Trophoblast cell (in vitro differentiated cells and primary cell): ENCODE results near the gene TMC4.
A peak's percentile ranks its signal among the peaks of the same experiment; 100 is the strongest.

Experiments used
- DNase-seq, 2 donors: peaks; one replicate each; pipeline ENCODE4 v3.0.0-alpha.2; 2016
- H2AFZ ChIP-seq: 2 replicates; pipeline ENCODE4 v1.6.1; 2013; ENCODE audit warnings: low read length, moderate library complexity, mild to moderate bottlenecking; ENCODE audit not compliant: insufficient read depth, poor library complexity
- H2AK5ac ChIP-seq: 2 replicates; pipeline ENCODE4 v1.6.1; 2013; ENCODE audit warnings: mild to moderate bottlenecking, low read length
- H2BK120ac ChIP-seq: 2 replicates; pipeline ENCODE4 v1.6.1; 2013; ENCODE audit warnings: low read length, mild to moderate bottlenecking, moderate library complexity; ENCODE audit not compliant: insufficient read depth, poor library complexity
- H2BK12ac ChIP-seq: 2 replicates; pipeline ENCODE4 v1.6.1; 2013; ENCODE audit warnings: mild to moderate bottlenecking, low read length, moderate library complexity
- H2BK5ac ChIP-seq: 2 replicates; pipeline ENCODE4 v1.6.1; 2013; ENCODE audit warnings: low read length, low read depth, moderate library complexity, mild to moderate bottlenecking; ENCODE audit not compliant: poor library complexity
- H3K14ac ChIP-seq: 2 replicates; pipeline ENCODE4 v1.6.1; 2013; ENCODE audit warnings: mild to moderate bottlenecking, low read length
- H3K18ac ChIP-seq: 2 replicates; pipeline ENCODE4 v1.6.1; 2013; ENCODE audit warnings: mild to moderate bottlenecking, low read length
- H3K23ac ChIP-seq: 2 replicates; pipeline ENCODE4 v1.6.1; 2013; ENCODE audit warnings: low read length
- H3K27ac ChIP-seq: 2 replicates; pipeline ENCODE4 v1.5.1; 2013; ENCODE audit warnings: low read depth, mild to moderate bottlenecking, inconsistent platforms, low read length, moderate library complexity
- H3K27me3 ChIP-seq: 2 replicates; pipeline ENCODE4 v1.6.1; 2013; ENCODE audit warnings: inconsistent platforms, mild to moderate bottlenecking, low read length, moderate library complexity; ENCODE audit not compliant: insufficient read depth
- H3K36me3 ChIP-seq, 2 experiments: 1 replicate in 1 of 2; 2 replicates in 1 of 2; pipeline ENCODE4 v1.6.1; 2013; ENCODE audit warnings: low read length in 2 of 2, mild to moderate bottlenecking in 2 of 2, moderate library complexity in 1 of 2; ENCODE audit not compliant: insufficient read depth in 2 of 2, control insufficient read depth in 1 of 2
- H3K4ac ChIP-seq: 2 replicates; pipeline ENCODE4 v1.6.1; 2013; ENCODE audit warnings: low read depth, mild to moderate bottlenecking, low read length, moderate library complexity
- H3K4me1 ChIP-seq, 2 experiments: 1 replicate in 1 of 2; 2 replicates in 1 of 2; pipeline ENCODE4 v1.6.1; 2013; ENCODE audit warnings: low read length in 2 of 2, mild to moderate bottlenecking in 2 of 2, moderate library complexity in 1 of 2; ENCODE audit not compliant: insufficient read depth in 2 of 2, control insufficient read depth in 1 of 2
- H3K4me2 ChIP-seq: 2 replicates; pipeline ENCODE4 v1.6.1; 2013; ENCODE audit warnings: inconsistent platforms, mild to moderate bottlenecking, low read length, moderate library complexity
- H3K4me3 ChIP-seq: 2 replicates; pipeline ENCODE4 v1.5.1; 2013; ENCODE audit warnings: mild to moderate bottlenecking, low read depth, low read length, inconsistent platforms
- H3K79me1 ChIP-seq: one replicate; pipeline ENCODE4 v1.6.1; 2013; ENCODE audit warnings: low read length
- H3K79me2 ChIP-seq: 2 replicates; pipeline ENCODE4 v1.6.1; 2013; ENCODE audit warnings: low read length, mild to moderate bottlenecking; ENCODE audit not compliant: control insufficient read depth, insufficient read depth, poor library complexity
- H3K9ac ChIP-seq: 2 replicates; pipeline ENCODE4 v1.6.1; 2013; ENCODE audit warnings: mild to moderate bottlenecking, low read length
- H3K9me3 ChIP-seq: 2 replicates; pipeline ENCODE4 v1.6.1; 2013; ENCODE audit warnings: low read depth, mild to moderate bottlenecking, control low read depth, inconsistent platforms, low read length; ENCODE audit not compliant: insufficient read depth
- H4K12ac ChIP-seq: 2 replicates; pipeline ENCODE4 v1.6.1; 2013; ENCODE audit warnings: low read depth, mild to moderate bottlenecking, low read length, moderate library complexity
- H4K8ac ChIP-seq: 2 replicates; pipeline ENCODE4 v1.6.1; 2013; ENCODE audit warnings: low read depth, mild to moderate bottlenecking, low read length, moderate library complexity
- H4K91ac ChIP-seq: one replicate; pipeline ENCODE4 v1.6.1; 2013; ENCODE audit warnings: low read depth, mild to moderate bottlenecking, low read length, moderate library complexity
- WGBS: extraction: QIAGEN DNeasy Blood & Tissue Kit; methylation state at CpG from one replicate; pipeline ENCODE4 v1.1.7; 2013; ENCODE audit warnings: missing lambda C conversion rate; ENCODE audit not compliant: insufficient read length, insufficient coverage; ENCODE audit errors: extremely low coverage; 5-methylcytosine and 5-hydroxymethylcytosine counted together

The TMC4 gene

GRCh38 chr19:54201980-54202379 is 29.0 kb upstream of the TMC4 start:
- WGBS: no CpG with 5 or more reads among the region's 13 CpGs

DNA sequence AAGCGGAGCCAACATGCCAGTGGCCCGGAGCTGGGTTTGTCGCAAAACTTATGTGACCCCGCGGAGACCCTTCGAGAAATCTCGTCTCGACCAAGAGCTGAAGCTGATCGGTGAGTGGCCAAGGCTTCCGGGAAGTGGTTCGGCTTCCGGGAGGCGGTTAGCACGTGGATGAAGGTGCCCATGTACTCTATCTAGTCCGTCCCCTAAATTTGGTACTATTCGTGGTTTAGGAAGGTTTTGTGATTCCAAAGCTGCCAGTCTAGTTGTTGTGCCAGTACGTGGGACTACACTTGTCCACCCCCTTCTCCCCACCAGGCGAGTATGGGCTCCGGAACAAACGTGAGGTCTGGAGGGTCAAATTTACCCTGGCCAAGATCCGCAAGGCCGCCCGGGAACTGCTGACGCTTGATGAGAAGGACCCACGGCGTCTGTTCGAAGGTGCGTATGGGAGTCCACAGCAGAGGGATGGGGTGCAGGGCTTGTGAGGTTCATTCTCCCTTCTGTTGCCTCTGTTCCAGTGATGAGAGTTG is 28.3 kb upstream of the TMC4 start:
- peak overlapping the region; percentile 79 for H3K4me3 ChIP-seq
- peak overlapping the region; percentile 55 for H4K91ac ChIP-seq

More at GRCh38 chr19:54201980-54202379, 29.0 kb upstream of the TMC4 start:
- peaks cover 45 to 54% of the 10 kb centered on the region in 2 experiments for H3K36me3 ChIP-seq
- H3K79me2 ChIP-seq: peaks cover 26% of the 10 kb centered on the region
- H2BK5ac ChIP-seq: no peak overlapping the region
- no peak overlapping the region for H2AK5ac ChIP-seq
- H4K12ac ChIP-seq: no peak overlapping the region
- no peak overlapping the region for H3K14ac ChIP-seq
- H2BK12ac ChIP-seq: no peak overlapping the region
- H3K4me3 ChIP-seq: peak overlapping the region; percentile 28
- no peak overlapping the region for H2BK120ac ChIP-seq
- no peak overlapping the region for H3K27ac ChIP-seq
- peaks cover 11% of the 10 kb centered on the region for H3K79me1 ChIP-seq
- peak overlapping the region; percentile 95 for H3K4me2 ChIP-seq
- H3K27me3 ChIP-seq: no peaks in the 10 kb centered on the region
- peaks cover 8 to 14% of the 10 kb centered on the region in 2 experiments for H3K4me1 ChIP-seq
- H4K8ac ChIP-seq: no peak overlapping the region
- H2AFZ ChIP-seq: no peak overlapping the region
- DNase-seq: peak in 1 of 2 donors; percentile 27
- H3K23ac ChIP-seq: no peak overlapping the region
- H3K18ac ChIP-seq: no peak overlapping the region
- no peak overlapping the region for H4K91ac ChIP-seq
- peak overlapping the region; percentile 38 for H3K9ac ChIP-seq
- H3K4ac ChIP-seq: peak overlapping the region; percentile 93
- no peaks in the 10 kb centered on the region for H3K9me3 ChIP-seq

DNA sequence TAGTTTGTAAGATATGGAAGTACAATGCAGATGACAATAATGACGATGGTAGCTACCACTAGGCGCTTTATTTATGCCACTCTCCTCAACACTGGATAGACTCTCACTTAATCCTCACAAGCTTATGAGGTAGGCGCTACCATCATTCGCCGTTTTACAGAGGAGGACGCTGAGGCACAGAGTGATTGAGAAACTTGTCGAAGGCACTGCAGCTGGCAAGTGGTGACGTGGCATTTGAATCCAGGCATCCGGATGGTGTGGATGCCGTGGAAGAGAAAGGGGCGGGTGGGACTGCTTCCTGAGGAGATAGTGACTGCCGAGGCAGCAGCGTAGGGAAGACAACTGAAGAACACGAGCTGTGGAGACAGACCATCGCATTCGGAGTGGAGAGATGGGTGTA is 26.4 kb upstream of the TMC4 start:
- Histone ChIP-seq H3K27me3 (no peaks in the 10 kb centered on the region), H2AFZ (no peak overlapping the region), H3K79me2 (peaks cover 26% of the 10 kb centered on the region), H2BK120ac (no peak overlapping the region), H3K4me2 (no peak overlapping the region), H3K18ac (no peak overlapping the region), H3K36me3 (peaks cover 28 to 32% of the 10 kb centered on the region in 2 experiments), H3K23ac (no peak overlapping the region), H4K91ac (no peak overlapping the region), H2BK12ac (peak overlapping the region; percentile 78), H3K79me1 (peaks cover 11% of the 10 kb centered on the region), H3K4ac (no peak overlapping the region), H4K12ac (no peak overlapping the region), H3K9me3 (no peaks in the 10 kb centered on the region), H3K4me1 (peaks cover 8 to 14% of the 10 kb centered on the region in 2 experiments), H2AK5ac (no peak overlapping the region), H3K9ac (no peak overlapping the region), H4K8ac (no peak overlapping the region), H2BK5ac (no peak overlapping the region), H3K4me3 (no peak overlapping the region), H3K14ac (no peak overlapping the region), H3K27ac (no peak overlapping the region)
- DNase-seq: peak in 1 of 2 donors; percentile 22
- no CpG with 5 or more reads among the region's 16 CpGs for WGBS

More for the DNA sequence above, 28.3 kb upstream of the TMC4 start:
- Histone ChIP-seq H3K79me1 (peaks cover 11% of the 10 kb centered on the region), H3K4me1 (peaks cover 8 to 14% of the 10 kb centered on the region in 2 experiments), H2BK120ac (peak overlapping the region; percentile 48), H3K27me3 (no peaks in the 10 kb centered on the region), H3K4me2 (peak overlapping the region; percentile 95), H4K12ac (peak overlapping the region; percentile 12), H2AFZ (peak overlapping the region; percentile 12), H3K9ac (peak overlapping the region; percentile 93), H2BK12ac (no peak overlapping the region), H3K9me3 (no peaks in the 10 kb centered on the region), H2AK5ac (no peak overlapping the region), H3K23ac (no peak overlapping the region), H3K27ac (peak overlapping the region; percentile 73), H3K79me2 (peaks cover 26% of the 10 kb centered on the region), H3K14ac (peak overlapping the region; percentile 63), H3K36me3 (peaks cover 37 to 46% of the 10 kb centered on the region in 2 experiments), H2BK5ac (peak overlapping the region; percentile 28), H3K4ac (peak overlapping the region; percentile 93), H3K18ac (peak overlapping the region; percentile 37), H4K8ac (peak overlapping the region; percentile 59)
- no CpG with 5 or more reads among the region's 28 CpGs for WGBS
- no peak for DNase-seq

DNA sequence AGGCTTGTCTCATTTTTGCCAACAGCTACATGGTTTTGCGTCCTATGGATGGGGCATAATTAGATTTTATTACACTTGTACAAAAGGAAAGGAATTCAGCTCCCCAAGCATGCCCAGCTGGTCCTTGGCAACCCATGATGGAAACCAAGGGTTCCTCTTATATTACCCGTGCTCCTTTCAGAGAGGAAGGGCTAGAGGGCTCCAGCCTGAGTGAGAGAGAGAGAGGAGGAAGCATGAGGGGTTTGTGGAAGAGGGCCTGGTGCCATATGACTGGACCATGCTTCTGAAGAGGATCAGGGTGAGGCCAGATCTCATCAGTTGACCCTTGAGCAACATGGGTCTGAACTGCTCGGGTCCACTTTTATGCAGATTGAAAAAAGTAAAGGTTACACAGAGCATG is 24.2 kb upstream of the TMC4 start:
- WGBS: no CpG with 5 or more reads among the region's 3 CpGs
- no peak overlapping the region for H4K91ac ChIP-seq

More for the DNA sequence above, 24.2 kb upstream of the TMC4 start:
- no peak overlapping the region for H3K9ac ChIP-seq
- H3K27ac ChIP-seq: no peak overlapping the region
- H3K18ac ChIP-seq: no peak overlapping the region
- H3K79me2 ChIP-seq: peaks cover 16% of the 10 kb centered on the region
- H2BK5ac ChIP-seq: no peak overlapping the region
- no peak overlapping the region for H3K4me2 ChIP-seq
- no peak for DNase-seq
- H3K4me3 ChIP-seq: no peak overlapping the region
- H2AK5ac ChIP-seq: no peak overlapping the region
- H2AFZ ChIP-seq: no peak overlapping the region
- no peaks in the 10 kb centered on the region for H3K27me3 ChIP-seq
- H4K12ac ChIP-seq: no peak overlapping the region
- H3K36me3 ChIP-seq: peaks cover 18 to 21% of the 10 kb centered on the region in 2 experiments
- H2BK12ac ChIP-seq: no peak overlapping the region
- H4K8ac ChIP-seq: no peak overlapping the region
- no peak overlapping the region for H3K23ac ChIP-seq
- no peak overlapping the region for H3K14ac ChIP-seq
- H2BK120ac ChIP-seq: no peak overlapping the region
- peaks cover 11% of the 10 kb centered on the region for H3K79me1 ChIP-seq
- H3K4ac ChIP-seq: no peak overlapping the region
- no peaks in the 10 kb centered on the region for H3K9me3 ChIP-seq
- peaks cover under 1 to 9% of the 10 kb centered on the region in 2 experiments for H3K4me1 ChIP-seq
